K562 (cell line): ENCODE results near the gene SORBS2. TPM values are rescaled to one million over a fixed set of nuclear protein-coding genes. Genes with fewer than 3 reads are reported as not detected.

ENCODE experiments used
- ATAC-seq: fragments of 200-7000 bp; cut with Tn5 transposase; 3 replicates; pipeline ENCODE4 v1.9.1; 2020; ENCODE audit warnings: moderate library complexity
- BruUV-seq: library from RNA; stranded (reverse); fragments of 400-500 nt; replicated peaks from 2 replicates; lab custom pipeline; 2021; lab: Mats Ljungman, UMichigan
- CTCF ChIA-PET: fragments of 300-600 bp; formaldehyde crosslinking; extraction: SDS; loops from one replicate; lab custom pipeline; 2021; ENCODE audit warnings: low intra/inter-chr PET ratio; lab: Yijun Ruan, JAX
- POLR2A ChIA-PET: fragments of 300-600, 350-650 bp; sonication (Branson Sonifier 250); formaldehyde crosslinking; extraction: SDS; loops from one replicate; lab custom pipeline; 2021; ENCODE audit warnings: antibody characterized with exemption, inconsistent platforms; lab: Yijun Ruan, JAX
- DNase-seq, 4 experiments: peaks; one replicate each; pipeline versions ENCODE4 v3.0.0 to v3.0.0-alpha.2; 2011 to 2018; ENCODE audit warnings: low spot score in 3 of 4, mixed read lengths in 3 of 4; ENCODE audit errors: extremely low read depth in 1 of 4
- FAIRE-seq: peaks from 2 replicates; lab custom pipeline; 2011; peaks lifted over from hg19 to GRCh38; lab: Jason Lieb, UNC
- H2AFZ ChIP-seq: 2 replicates; pipeline ENCODE4 v1.6.0; 2011; ENCODE audit warnings: low read depth, low read length, control low read depth, inconsistent platforms
- H3K27ac ChIP-seq: fragments of 200-600 bp; 3 replicates; pipeline ENCODE4 v1.8.0; 2011; ENCODE audit warnings: low read depth, mild to moderate bottlenecking, control low read depth, inconsistent platforms, low read length, moderate library complexity, mixed read lengths; ENCODE audit errors: extremely low read depth
- H3K27me3 ChIP-seq, 2 experiments: fragments of 300-600 bp in 1 of 2; 2 replicates in 1 of 2; 3 replicates in 1 of 2; pipeline versions ENCODE4 v1.6.0 to v1.8.0; 2011; ENCODE audit warnings: inconsistent platforms in 2 of 2, low read length in 2 of 2, mild to moderate bottlenecking in 1 of 2, mixed read lengths in 1 of 2, moderate library complexity in 1 of 2; ENCODE audit not compliant: control insufficient read depth in 2 of 2, insufficient read depth in 2 of 2
- H3K36me3 ChIP-seq: fragments of 300-600 bp; 3 replicates; pipeline ENCODE4 v1.8.0; 2011; ENCODE audit warnings: mild to moderate bottlenecking, low read length, inconsistent platforms; ENCODE audit not compliant: control insufficient read depth, insufficient read depth
- H3K4me1 ChIP-seq, 2 experiments: fragments of 200-600 bp in 1 of 2; replicated peaks in 1 of 2; 2 replicates in 1 of 2; 3 replicates in 1 of 2; pipeline versions ENCODE4 v1.5.1 to v1.8.0; 2011; ENCODE audit warnings: inconsistent platforms in 2 of 2, low read length in 2 of 2, mild to moderate bottlenecking in 1 of 2, mixed read lengths in 1 of 2, moderate library complexity in 1 of 2; ENCODE audit not compliant: control insufficient read depth in 2 of 2, insufficient read depth in 2 of 2
- H3K4me2 ChIP-seq: 2 replicates; pipeline ENCODE4 v1.6.1; 2011; ENCODE audit warnings: low read length, control low read depth, inconsistent platforms, mixed read lengths; ENCODE audit not compliant: insufficient read depth
- H3K4me3 ChIP-seq: fragments of 200-600 bp; sonication (generic), shearing (Covaris generic); 2 replicates; pipeline ENCODE4 v1.5.1; 2016; ENCODE audit warnings: control low read depth, inconsistent platforms
- H3K79me2 ChIP-seq: fragments of 200-600 bp; 3 replicates; pipeline ENCODE4 v1.8.0; 2011; ENCODE audit warnings: low read length, inconsistent platforms; ENCODE audit not compliant: control insufficient read depth, insufficient read depth
- H3K9ac ChIP-seq, 2 experiments: 2 replicates each; pipeline versions ENCODE4 v1.6.0 to v1.6.1; 2011; ENCODE audit warnings: low read depth in 2 of 2, low read length in 2 of 2, control low read depth in 1 of 2, inconsistent platforms in 1 of 2, mild to moderate bottlenecking in 1 of 2, mixed read lengths in 1 of 2; ENCODE audit not compliant: insufficient read depth in 1 of 2
- H3K9me1 ChIP-seq: one replicate; pipeline ENCODE4 v1.6.0; 2011; ENCODE audit warnings: inconsistent platforms, mild to moderate bottlenecking, low read length, moderate library complexity; ENCODE audit not compliant: control insufficient read depth, insufficient read depth
- H3K9me3 ChIP-seq: replicated peaks from 2 replicates; pipeline ENCODE4 v1.5.1; 2011; ENCODE audit warnings: low read depth, low read length, inconsistent platforms; ENCODE audit not compliant: control insufficient read depth, insufficient read depth
- H4K20me1 ChIP-seq: replicated peaks from 2 replicates; pipeline ENCODE4 v1.6.1; 2011; ENCODE audit warnings: low read length, inconsistent platforms, mixed read lengths; ENCODE audit not compliant: control insufficient read depth, insufficient read depth
- ARID1B ChIP-seq: fragments of 450-650 bp; IDR thresholded peaks from 2 replicates; pipeline ENCODE4 v1.6.1; 2016; ENCODE audit warnings: antibody characterized with exemption, mild to moderate bottlenecking, inconsistent platforms
- E2F4 ChIP-seq: sonication (generic); formaldehyde crosslinking; IDR thresholded peaks from 2 replicates; pipeline ENCODE4 v1.8.0; 2022; ENCODE audit warnings: mild to moderate bottlenecking, low read depth, missing genetic modification reagents
- E2F5 ChIP-seq: sonication (generic); formaldehyde crosslinking; IDR thresholded peaks from 2 replicates; pipeline ENCODE4 v1.8.0; 2022; ENCODE audit warnings: mild to moderate bottlenecking, missing genetic modification reagents
- GABPB1 ChIP-seq: sonication (generic); formaldehyde crosslinking; IDR thresholded peaks from 2 replicates; pipeline ENCODE4 v1.8.0; 2022; ENCODE audit warnings: mild to moderate bottlenecking, missing genetic modification reagents
- RBM25 ChIP-seq: fragments of 200-400 bp; formaldehyde crosslinking; IDR thresholded peaks from 2 replicates; pipeline ENCODE4 v1.6.1; 2018; ENCODE audit warnings: low read length, low read depth, moderate library complexity; ENCODE audit not compliant: severe bottlenecking
- SRSF1 ChIP-seq: fragments of 200-400 bp; formaldehyde crosslinking; IDR thresholded peaks from 2 replicates; pipeline ENCODE4 v1.6.1; 2017; ENCODE audit warnings: mild to moderate bottlenecking, low read depth, low read length, moderate library complexity
- ZNF274 ChIP-seq: IDR thresholded peaks from 2 replicates; pipeline ENCODE4 v1.6.1; 2011; ENCODE audit warnings: low read depth, mild to moderate bottlenecking, low read length, moderate library complexity, borderline replicate concordance
- ZNF347 ChIP-seq: fragments of 450-650 bp; formaldehyde crosslinking; IDR thresholded peaks from 2 replicates; pipeline ENCODE4 v1.4.0; 2020; ENCODE audit warnings: low read depth, mild to moderate bottlenecking, moderate library complexity
- ZNF778 ChIP-seq: fragments of 450-650 bp; formaldehyde crosslinking; IDR thresholded peaks from 2 replicates; pipeline ENCODE4 v1.4.0; 2020; ENCODE audit warnings: mild to moderate bottlenecking, moderate library complexity
- WGBS: fragments of 100-300 bp; shearing (Covaris generic); methylation state at CpG from one replicate; pipeline ENCODE4 v1.1.6; 2016; ENCODE audit warnings: low coverage, mixed read lengths; ENCODE audit not compliant: insufficient coverage; ENCODE audit errors: missing lambda C conversion rate; 5-methylcytosine and 5-hydroxymethylcytosine counted together
- in situ Hi-C: fragments of 300-500 bp; cut with MboI; formaldehyde crosslinking; loops from 4 replicates; pipeline ENCODE4 v1.15.0; 2018; ENCODE audit warnings: inconsistent platforms, mixed read lengths
- intact Hi-C: fragments of 100-400 bp; cut with micrococcal nuclease; formaldehyde crosslinking; loops from 2 replicates; pipeline ENCODE4 v1.14.2; 2022
- polyA plus RNA-seq, 8 experiments: library from polyadenylated mRNA; depleted of rRNA in 4 of 8; stranded (reverse) in 5 of 8; unstranded in 3 of 8; fragments of >200 nt; fragmentation: Nextera tagmentation in 2 of 8; fragmentation: Illumina TruSeq in 1 of 8; extraction: Ambion mirVana in 2 of 8; extraction: Trizol in 1 of 8; gene quantifications; 2 replicates each; pipeline versions ENCODE4 v1.2.1 to v1.2.3, GENCODE V29; 2011 to 2014; ENCODE audit warnings: inconsistent platforms in 1 of 8, missing spikeins in 1 of 8
- total RNA-seq, 7 experiments: library from RNA; depleted of rRNA in 6 of 7; stranded (reverse); fragments of >200 nt in 6 of 7; fragmentation: Illumina TruSeq in 2 of 7; extraction: Trizol in 2 of 7; gene quantifications; 2 replicates each; pipeline versions ENCODE4 v1.2.1 to v1.2.3, GENCODE V29; 2011 to 2021; ENCODE audit warnings: low replicate concordance in 1 of 7

SORBS2 gene
- total and polyA plus RNA-seq, 9 of the 15 experiments (the other 6 are each of a cell fraction or from before 2014, with no cell fraction given): 0.29 TPM; not detected in 8

- TF ChIP-seq ZNF778 (CRISPR knock-in tag): no peak
Observed at GRCh38 chr4:185781555-185782215, 30.3 kb downstream of the SORBS2 start (continued).

DNA sequence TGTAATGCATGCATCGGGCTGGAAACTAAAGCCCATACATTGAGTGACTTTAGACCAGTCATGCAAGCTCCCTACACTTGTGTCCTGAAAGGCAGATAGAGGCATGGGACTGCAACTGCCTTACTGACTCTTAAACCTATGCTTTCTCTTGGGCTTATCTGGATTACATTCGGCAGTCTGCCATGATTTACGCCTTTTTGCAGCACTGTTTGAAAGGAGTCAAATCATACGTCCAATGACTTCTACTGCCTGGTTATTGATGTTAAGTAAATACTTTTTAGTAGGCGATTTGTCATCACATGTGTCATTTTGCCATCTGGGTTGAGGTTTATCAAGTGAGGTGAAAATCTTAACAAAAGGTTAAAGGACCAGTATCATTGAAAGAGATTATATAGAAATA lies 31.5 kb downstream of the SORBS2 start:
- Histone ChIP-seq H3K4me2 (no peak overlapping the region), H3K9me3 (no peaks in the 10 kb centered on the region), H3K4me1 (no peaks in the 10 kb centered on the region), H3K4me3 (no peak overlapping the region)
- 1% methylated on average over 5 of the region's 5 CpGs for WGBS
- in situ Hi-C loops: no loop called here
- TF ChIP-seq E2F4 (CRISPR knock-in tag) (no peak), E2F5 (no peak), ZNF347 (CRISPR knock-in tag) (no peak), SRSF1 (no peak), ZNF274 (no peak), GABPB1 (CRISPR knock-in tag) (no peak), RBM25 (no peak), ARID1B (no peak)
- TF ChIP-seq, all 486 proteins: peak for 0
- BruUV-seq: no TSS peak
- no peak for ATAC-seq
- FAIRE-seq: no peak
- H3K27ac ChIP-seq: no peak overlapping the region
- H3K9ac ChIP-seq: no peak overlapping the region
- POLR2A ChIA-PET: no interaction called here
- H3K9me1 ChIP-seq: no peaks in the 10 kb centered on the region
- no peaks in the 10 kb centered on the region for H3K36me3 ChIP-seq
- H3K27me3 ChIP-seq: peaks cover 5 to 17% of the 10 kb centered on the region in 2 experiments; a peak in 4 of 5 replicates
- DNase-seq: no peak
- no peaks in the 10 kb centered on the region; the same call in 1 of the 2 replicates for H4K20me1 ChIP-seq
- CTCF ChIA-PET: no interaction called here
- no peak overlapping the region for H2AFZ ChIP-seq
- H3K79me2 ChIP-seq: no peaks in the 10 kb centered on the region
- intact Hi-C loops: no loop called here
